Right lobe of liver (tissue), 4 donors: Measurements from ENCODE around the gene USP22.

Experiments
- CTCF ChIP-seq, 4 donors: fragments of 200-600 bp in 3 of 4; fragments of 450-650 bp in 1 of 4; IDR thresholded peaks; one replicate each; pipeline versions ENCODE4 v1.5.1 to v1.8.0; 2016 to 2022; ENCODE audit warnings: antibody characterized with exemption in 4 of 4, mild to moderate bottlenecking in 2 of 4
- POLR2A ChIP-seq: fragments of 450-650 bp; IDR thresholded peaks from one replicate; pipeline ENCODE4 v1.6.1; 2017; ENCODE audit warnings: antibody characterized with exemption, mild to moderate bottlenecking
- donor health status: DM: no; HTN: no; CAD: no.
- donor health status: DM: no; HTN: no; CAD: no.
- donor health status: DM: no; HTN: yes; CAD: no.

- TF ChIP-seq CTCF (IDR thresholded peaks at IDR 0.05) = no peak
- no peak for TF ChIP-seq POLR2A
Measured at GRCh38 chr17:21061971-21062526, 19.2 kb upstream of the USP22 start.
